Posterior vena cava (tissue), 2 donors: ENCODE measurements around the gene GPR55. TPM values are rescaled to one million over a fixed set of nuclear protein-coding genes. Genes with fewer than 3 reads are reported as not detected.

Experiments used
- DNase-seq: peaks from one replicate; pipeline ENCODE4 v3.0.0-alpha.2; 2020; ENCODE audit warnings: low spot score
- intact Hi-C, 2 donors: fragments of 100-400 bp; cut with DNase I; formaldehyde crosslinking; loops; one replicate each; pipeline versions ENCODE4 v1.14.1 to v1.14.2; 2022 to 2023
- total RNA-seq, 2 donors: library from RNA; stranded (reverse); fragmentation: NEBNext Ultra II Directional; extraction: Animal tissue kit (Norgen Biotek cat#: 25700); gene quantifications; one replicate each; pipeline ENCODE4 v1.2.1, GENCODE V29; 2021
- donor health status: DM: yes; HTN: yes; CAD: no.
- donor health status: DM: yes; HTN: yes; CAD: no.

Gene GPR55
- total RNA-seq, 2 donors from 2014 or later, result 0.14 to 0.19 TPM

- DNase-seq, result peak; percentile 70
- intact Hi-C loops, result loop anchor here (5.0 to 10.0 kb wide), 2 partner anchors 77 to 80 kb away; no protein-coding TSS in a partner anchor
Observed at GRCh38 chr2:230907361-230908091, 17.5 kb downstream of the GPR55 start.

- DNase-seq, result peak; percentile 66
- intact Hi-C loops, result loop anchor here (5.0 to 10.0 kb wide), 2 partner anchors 78 to 81 kb away; no protein-coding TSS in a partner anchor
Observed at GRCh38 chr2:230906471-230907230, 18.4 kb downstream of the GPR55 start.

- DNase-seq, result peak; percentile 74
- intact Hi-C loops, result loop anchor here (5.0 to 10.0 kb wide), 2 partner anchors 79 to 82 kb away; no protein-coding TSS in a partner anchor
Observed at GRCh38 chr2:230905448-230906421, 19.3 kb downstream of the GPR55 start.

DNA sequence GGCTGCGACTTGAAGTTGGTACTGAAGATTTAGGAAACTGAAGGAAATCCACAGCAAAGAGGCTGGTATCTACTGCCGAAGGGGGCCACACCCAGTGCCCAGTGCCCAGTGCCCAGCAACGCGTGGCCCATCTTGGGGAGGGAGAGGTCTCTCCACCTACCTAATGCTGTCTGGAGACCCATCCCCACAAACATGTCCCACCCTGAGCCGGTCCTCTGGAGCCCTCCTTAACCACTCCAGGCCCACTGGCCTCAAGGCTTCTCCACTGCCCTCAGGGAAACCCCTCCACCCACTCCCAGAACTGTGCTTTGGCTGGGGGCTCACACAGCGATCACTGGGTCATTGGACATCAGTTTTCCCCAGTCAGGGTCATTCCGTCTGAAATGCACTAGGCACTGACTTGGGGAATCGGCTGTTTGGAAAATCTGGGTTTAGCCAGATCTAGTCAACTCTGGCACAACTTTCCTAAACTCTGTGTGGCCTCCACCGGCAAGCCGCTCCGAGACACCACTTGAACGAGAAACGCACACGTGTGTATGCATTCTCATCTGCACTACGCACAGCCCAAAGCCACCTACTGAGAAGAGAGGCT, 20.1 kb downstream of the GPR55 start:
- intact Hi-C loops, result loop anchor here (5.0 to 10.0 kb wide), 2 partner anchors 80 to 82 kb away; no protein-coding TSS in a partner anchor
- peak; percentile 44 for DNase-seq

- DNase-seq, result peak; percentile 67
- intact Hi-C loops, result loop anchor here in 1 of 2 donors (10.0 kb wide), 1 partner anchor 81 kb away; no protein-coding TSS in a partner anchor
Observed at GRCh38 chr2:230903231-230904150, 21.6 kb downstream of the GPR55 start.

DNA sequence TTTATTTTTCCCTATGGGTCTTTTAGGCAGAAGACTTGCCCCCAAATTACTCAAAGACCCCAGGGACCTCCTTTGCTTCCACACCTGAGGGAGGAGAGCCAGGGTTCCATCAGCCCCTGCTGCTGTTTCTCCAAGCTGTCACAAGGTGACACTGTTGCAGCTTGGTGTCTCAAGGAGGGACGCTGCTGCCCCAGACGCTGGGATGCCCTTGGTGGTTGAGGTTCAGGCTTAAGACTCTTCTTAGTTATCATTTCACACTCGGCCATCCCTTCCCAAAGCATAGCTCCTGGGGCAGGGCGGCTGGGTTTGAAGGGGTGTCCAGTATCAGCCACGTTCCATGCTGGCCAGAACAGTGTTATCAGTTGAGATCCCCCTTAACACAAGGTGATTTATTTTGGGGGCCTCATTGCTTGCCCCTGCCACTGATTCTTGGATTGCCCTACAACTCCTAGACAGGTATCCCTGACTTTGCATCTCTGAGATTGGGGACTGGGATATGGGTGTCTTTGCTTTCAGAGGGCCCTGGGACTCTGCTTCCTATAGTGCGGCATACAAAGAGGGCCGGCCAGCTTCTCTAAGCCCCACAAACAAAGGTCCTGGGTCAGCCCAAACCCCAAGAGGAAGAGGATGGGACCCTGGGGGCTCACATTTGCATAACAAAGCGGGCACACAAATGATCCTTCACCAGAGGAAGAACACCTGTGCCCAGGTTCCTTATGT, 22.7 kb downstream of the GPR55 start:
- intact Hi-C loops, result loop anchor here in 1 of 2 donors (10.0 kb wide), 1 partner anchor 82 kb away; no protein-coding TSS in a partner anchor
- DNase-seq, result peak; percentile 84

DNA sequence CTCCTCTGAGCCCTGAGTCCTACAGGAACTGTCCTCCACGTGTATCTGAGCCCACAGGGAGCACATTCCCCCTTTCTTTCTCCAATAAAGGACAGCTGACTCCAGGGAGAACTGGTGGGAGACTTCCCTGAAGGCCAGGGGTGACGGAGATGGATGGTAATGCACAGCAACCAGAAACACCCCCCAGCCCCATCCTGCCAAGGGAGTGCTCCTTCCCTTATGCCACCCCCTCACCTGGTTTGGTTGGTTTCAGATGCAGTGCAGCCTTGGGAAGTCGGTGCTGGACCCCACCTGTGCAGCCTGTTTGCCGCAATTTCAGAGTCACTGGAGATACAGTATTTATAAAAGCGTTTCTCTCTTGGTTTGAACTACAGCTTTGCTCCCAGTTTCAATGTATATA, 24.0 kb downstream of the GPR55 start:
- intact Hi-C loops, result loop anchor here in 1 of 2 donors (10.0 kb wide), 1 partner anchor 84 kb away; no protein-coding TSS in a partner anchor
- DNase-seq, result peak; percentile 45

- peak; percentile 74 for DNase-seq
- intact Hi-C loops, result loop anchor here in 1 of 2 donors (10.0 kb wide), 1 partner anchor 84 kb away; no protein-coding TSS in a partner anchor
Observed at GRCh38 chr2:230900336-230900995, 24.6 kb downstream of the GPR55 start.

DNA sequence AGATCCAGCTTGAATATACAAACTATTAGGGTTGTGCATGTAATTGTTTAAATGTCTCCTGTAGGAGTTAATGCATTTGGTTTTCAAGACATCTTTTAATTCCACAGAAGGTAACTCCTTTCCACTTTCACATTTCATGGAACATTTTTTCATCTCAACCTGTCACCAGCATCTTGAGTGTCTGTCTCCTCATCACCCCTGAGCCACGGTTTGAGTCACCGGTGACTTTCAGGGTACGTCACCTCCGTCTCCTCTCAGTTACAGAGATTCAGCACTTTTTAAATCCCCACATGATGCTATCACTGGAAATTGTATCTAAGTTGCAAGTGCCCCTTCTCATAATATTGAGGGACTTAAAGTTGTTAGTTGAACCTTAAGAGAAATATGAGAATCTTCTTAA, 25.3 kb downstream of the GPR55 start:
- DNase-seq, result peak; percentile 11
- intact Hi-C loops, result loop anchor here in 1 of 2 donors (10.0 kb wide), 1 partner anchor 85 kb away; no protein-coding TSS in a partner anchor

DNA sequence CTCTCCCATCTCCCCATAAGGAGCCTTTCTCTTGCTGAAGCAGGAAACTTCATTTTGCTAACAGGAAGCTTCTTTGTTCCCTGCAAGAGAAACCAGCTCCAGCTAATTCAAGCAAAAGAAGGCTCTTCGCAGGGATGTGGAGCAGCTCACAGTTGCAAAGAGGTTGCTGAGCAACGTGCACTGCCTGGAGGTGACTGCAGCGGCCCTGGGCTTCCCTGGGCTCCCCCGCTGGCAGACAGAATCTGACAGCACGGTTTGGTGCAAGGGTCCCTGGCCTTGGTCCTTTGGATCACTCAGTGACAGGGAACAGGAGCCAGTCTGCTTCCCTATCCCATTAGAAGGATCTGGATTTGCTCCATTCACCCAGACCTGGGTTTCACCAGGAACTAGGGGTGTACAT, 25.8 kb downstream of the GPR55 start:
- intact Hi-C loops, result no loop called here
- DNase-seq, result peak; percentile 47

DNA sequence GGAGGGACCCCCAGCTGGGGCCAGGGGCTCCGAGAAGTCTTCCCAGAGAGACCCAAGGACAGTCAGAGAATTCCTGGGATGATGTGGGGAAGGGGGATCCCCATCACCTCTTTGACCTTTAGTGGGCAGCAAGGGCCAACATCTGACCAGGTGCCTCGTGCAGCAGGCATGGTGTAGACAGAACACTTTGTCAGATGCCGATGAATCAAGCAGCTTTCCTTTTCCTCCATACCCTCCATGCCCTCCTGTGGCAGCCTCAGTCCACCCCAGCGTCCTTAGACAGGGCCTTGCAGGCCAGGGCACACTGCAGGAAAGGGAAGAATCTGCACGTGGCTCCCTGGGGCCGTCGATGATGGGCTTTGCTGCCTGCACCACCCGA, 26.3 kb downstream of the GPR55 start:
- DNase-seq, result peak; percentile 43

GRCh38 chr2:230898016-230898712, 26.9 kb downstream of the GPR55 start:
- intact Hi-C loops, result no loop called here
- peak; percentile 51 for DNase-seq

More for the DNA sequence above, 26.3 kb downstream of the GPR55 start:
- intact Hi-C loops, result no loop called here

GRCh38 chr2:230896346-230897115, 28.5 kb downstream of the GPR55 start:
- DNase-seq, result peak; percentile 46
- intact Hi-C loops, result no loop called here

GRCh38 chr2:230895536-230896345, 29.3 kb downstream of the GPR55 start:
- peak; percentile 54 for DNase-seq
- intact Hi-C loops, result no loop called here
